Caco-2 (cell line): ENCODE measurements around the gene CAPN2. TPM values are rescaled to one million over a fixed set of nuclear protein-coding genes. Genes with fewer than 3 reads are reported as not detected.

Source experiments
- Bru-seq: library from RNA; stranded (reverse); fragments of 400-500 nt; gene quantifications from one replicate; lab custom pipeline; 2021; lab: Mats Ljungman, UMichigan
- BruChase-seq, 2 experiments: library from RNA; stranded (reverse); fragments of 400-500 nt; gene quantifications; one replicate each; lab custom pipeline; 2021; lab: Mats Ljungman, UMichigan
- BruUV-seq: library from RNA; stranded (reverse); fragments of 400-500 nt; replicated peaks from 2 replicates; lab custom pipeline; 2021; lab: Mats Ljungman, UMichigan
- CTCF ChIA-PET: fragments of 300-600 bp; sonication (Branson Sonifier 250); formaldehyde crosslinking; loops from one replicate; lab custom pipeline; 2022; ENCODE audit warnings: antibody characterized with exemption; lab: Charles Lee
- POLR2A ChIA-PET: fragments of 300-600 bp; sonication (Branson Sonifier 250); formaldehyde crosslinking; loops from one replicate; lab custom pipeline; 2022; ENCODE audit warnings: antibody characterized with exemption; lab: Charles Lee
- DNase-seq, 2 experiments: peaks; one replicate each; pipeline versions ENCODE4 v3.0.0 to v3.0.0-alpha.2; 2020 to 2022
- H3K27me3 ChIP-seq: replicated peaks from 2 replicates; pipeline ENCODE4 v1.6.0; 2011; ENCODE audit warnings: low read length; ENCODE audit not compliant: control insufficient read depth, insufficient read depth
- H3K36me3 ChIP-seq: 2 replicates; pipeline ENCODE4 v1.5.1; 2011; ENCODE audit warnings: low read length; ENCODE audit not compliant: control insufficient read depth, insufficient read depth
- H3K4me1 ChIP-seq: fragments of 250-450 bp; sonication (Bioruptor Pico); 2 replicates; pipeline ENCODE4 v1.5.1; 2020; ENCODE audit warnings: mild to moderate bottlenecking
- H3K4me3 ChIP-seq: 2 replicates; pipeline ENCODE4 v1.5.1; 2011; ENCODE audit warnings: low read depth, mild to moderate bottlenecking, control low read depth, low read length
- H3K9me3 ChIP-seq: fragments of 250-450 bp; sonication (Bioruptor Pico); 2 replicates; pipeline ENCODE4 v1.5.1; 2020; ENCODE audit warnings: mild to moderate bottlenecking, moderate library complexity
- H3K27ac Mint-ChIP-seq: one replicate; pipeline ENCODE4 v1.8.0; 2022; ENCODE audit warnings: mixed read lengths; ENCODE audit not compliant: unreplicated experiment
- H3K27me3 Mint-ChIP-seq: one replicate; pipeline ENCODE4 v1.8.0; 2022; ENCODE audit warnings: mixed read lengths; ENCODE audit not compliant: insufficient read depth, unreplicated experiment
- H3K36me3 Mint-ChIP-seq: one replicate; pipeline ENCODE4 v1.8.0; 2022; ENCODE audit warnings: mild to moderate bottlenecking, mixed read lengths; ENCODE audit not compliant: insufficient read depth, unreplicated experiment
- H3K4me1 Mint-ChIP-seq: one replicate; pipeline ENCODE4 v1.8.0; 2022; ENCODE audit warnings: low read depth, mixed read lengths; ENCODE audit not compliant: unreplicated experiment
- H3K4me3 Mint-ChIP-seq: one replicate; pipeline ENCODE4 v1.8.0; 2022; ENCODE audit warnings: mild to moderate bottlenecking, moderate library complexity, mixed read lengths; ENCODE audit not compliant: unreplicated experiment
- H3K9me3 Mint-ChIP-seq: one replicate; pipeline ENCODE4 v1.8.0; 2022; ENCODE audit warnings: mixed read lengths; ENCODE audit not compliant: unreplicated experiment
- CTCF ChIP-seq, 2 experiments: fragments of 200-600 bp in 1 of 2; IDR thresholded peaks; 1 replicate in 1 of 2; 2 replicates in 1 of 2; pipeline versions ENCODE4 v1.5.1 to v1.8.0; 2011 to 2022; ENCODE audit warnings: antibody characterized with exemption in 1 of 2, control low read depth in 1 of 2, inconsistent platforms in 1 of 2, low read depth in 1 of 2, low read length in 1 of 2, mild to moderate bottlenecking in 1 of 2, moderate library complexity in 1 of 2; ENCODE audit not compliant: insufficient read depth in 1 of 2, severe bottlenecking in 1 of 2, unreplicated experiment in 1 of 2
- intact Hi-C: fragments of 100-400 bp; cut with micrococcal nuclease; formaldehyde crosslinking; loops from one replicate; pipeline ENCODE4 v1.10.0; 2022; ENCODE audit not compliant: unreplicated experiment
- long read RNA-seq: library from polyadenylated mRNA; stranded (forward); transcript quantifications from one replicate; pipeline ENCODE4 v2.0.0, GENCODE V29; 2022
- total RNA-seq: library from RNA; stranded (reverse); gene quantifications from 2 replicates; pipeline ENCODE4 v1.2.3, GENCODE V29; 2022

CAPN2 gene
- total RNA-seq (151 and 157 TPM in 2 replicates), Bru-seq, nascent RNA (percentile 80 among the genes with signal in this experiment), BruChase-seq, experiment 1, labeled RNA remaining after a 2-hour chase (percentile 78 among the genes with signal in this experiment), BruChase-seq, experiment 2, labeled RNA remaining after a 6-hour chase (percentile 85 among the genes with signal in this experiment)
- long read RNA-seq, partial matches to known transcripts = 12 of 19 reads
- long read RNA-seq, other reads (novel, unspliced or antisense) = 4 of 19 reads

GRCh38 chr1:223712194-223712849 is at the start of gene CAPN2:
TSS of gene CAPN2 (plus strand) at chr1:223712539. CDS start at chr1:223712641, 102 bp downstream.
- peak; percentile 69 to 91 for DNase-seq
- peaks cover 22% of the 10 kb centered on the region for H3K36me3 Mint-ChIP-seq
- H3K27me3 ChIP-seq = no peaks in the 10 kb centered on the region
- intact Hi-C loops = loop anchor here (5.0 kb wide), 2 partner anchors 135 to 280 kb away; partner anchors contain the start of gene TP53BP2
- TF ChIP-seq CTCF (IDR thresholded peaks at IDR 0.05; ENCODE audit: insufficient read depth in 1 of 2, low read depth in 1 of 2, low read length in 1 of 2, severe bottlenecking in 1 of 2, unreplicated experiment in 1 of 2) = peak; percentile 45 to 63
- H3K27me3 Mint-ChIP-seq = no peaks in the 10 kb centered on the region
- no TSS peak for BruUV-seq
- ChIA-PET POLR2A (interaction anchor here (1.0 to 1.6 kb wide), 2 partner anchors 11 to 37 kb away, joined by 4 to 5 read pairs; no protein-coding TSS in a partner anchor), CTCF (interaction anchor here (1.3 to 1.9 kb wide), 3 partner anchors 37 to 64 kb away, joined by 3 to 7 read pairs (median 5); no protein-coding TSS in a partner anchor)
- peaks cover 54% of the 10 kb centered on the region for H3K4me1 Mint-ChIP-seq
- H3K9me3 ChIP-seq = no peaks in the 10 kb centered on the region
- H3K9me3 Mint-ChIP-seq = no peaks in the 10 kb centered on the region
- H3K4me1 ChIP-seq = peaks cover 82% of the 10 kb centered on the region
- H3K36me3 ChIP-seq = peaks cover 4% of the 10 kb centered on the region
- H3K4me3 Mint-ChIP-seq = peak within 1 kb of the TSS; percentile 73
- H3K27ac Mint-ChIP-seq = peak within 1 kb of the TSS; percentile 14
- peak within 1 kb of the TSS; percentile 97 for H3K4me3 ChIP-seq

GRCh38 chr1:223662943-223663342 is 49.4 kb upstream of the CAPN2 start:
- Mint-ChIP-seq H3K9me3 (no peaks in the 10 kb centered on the region), H3K4me3 (no peak overlapping the region), H3K27me3 (no peaks in the 10 kb centered on the region), H3K27ac (no peak overlapping the region), H3K36me3 (peaks cover 2% of the 10 kb centered on the region), H3K4me1 (peaks cover under 1% of the 10 kb centered on the region)
- no TSS peak for BruUV-seq
- TF ChIP-seq CTCF (IDR thresholded peaks at IDR 0.05; ENCODE audit: insufficient read depth in 1 of 2, low read depth in 1 of 2, low read length in 1 of 2, severe bottlenecking in 1 of 2, unreplicated experiment in 1 of 2) = no peak
- no peaks in the 10 kb centered on the region for H3K36me3 ChIP-seq
- H3K4me1 ChIP-seq = peaks cover 17% of the 10 kb centered on the region; the same call in 1 of the 2 replicates
- POLR2A ChIA-PET = no interaction called here
- DNase-seq = no peak
- H3K9me3 ChIP-seq = no peaks in the 10 kb centered on the region
- H3K27me3 ChIP-seq = no peaks in the 10 kb centered on the region
- CTCF ChIA-PET = no interaction called here
- intact Hi-C loops = no loop called here
- no peak overlapping the region for H3K4me3 ChIP-seq

- Mint-ChIP-seq H3K27ac (no peak overlapping the region), H3K4me3 (no peak overlapping the region), H3K27me3 (no peaks in the 10 kb centered on the region), H3K9me3 (no peaks in the 10 kb centered on the region), H3K4me1 (peaks cover 11% of the 10 kb centered on the region), H3K36me3 (no peaks in the 10 kb centered on the region)
- intact Hi-C loops = no loop called here
- Histone ChIP-seq H3K4me3 (no peak overlapping the region), H3K27me3 (no peaks in the 10 kb centered on the region), H3K36me3 (no peaks in the 10 kb centered on the region), H3K4me1 (peaks cover 17% of the 10 kb centered on the region; the same call in 1 of the 2 replicates), H3K9me3 (no peaks in the 10 kb centered on the region)
- DNase-seq = no peak
- TF ChIP-seq CTCF (IDR thresholded peaks at IDR 0.05; ENCODE audit: insufficient read depth in 1 of 2, low read depth in 1 of 2, low read length in 1 of 2, severe bottlenecking in 1 of 2, unreplicated experiment in 1 of 2) = no peak
- ChIA-PET CTCF (interaction anchor here (0.6 kb wide), 1 partner anchor 107 kb away, joined by 3 read pairs; no protein-coding TSS in a partner anchor), POLR2A (no interaction called here)
- BruUV-seq = no TSS peak
These were observed 48.2 kb upstream of the CAPN2 start for GRCh38 chr1:223664106-223664505.
